ENCODE data around the gene ALDH1A3.

Gene ALDH1A3

GRCh38 chr15:100859970-100860828, 19.4 kb upstream of the ALDH1A3 start:
- no peak for TF ChIP-seq CTCF (conservative IDR thresholded peaks at IDR 0.05; ENCODE audit: low read depth, low read length)
- DNase-seq (ENCODE audit: low read depth), result no peak
- H3K4me3 ChIP-seq (ENCODE audit: low read depth, low read length), result no peak overlapping the region

GRCh38 chr15:100860829-100861510, 18.7 kb upstream of the ALDH1A3 start:
- no peak for TF ChIP-seq CTCF (conservative IDR thresholded peaks at IDR 0.05; ENCODE audit: low read depth, low read length)
- DNase-seq (ENCODE audit: low read depth), result no peak
- no peak overlapping the region for H3K4me3 ChIP-seq (ENCODE audit: low read depth, low read length)

GRCh38 chr15:100861511-100861991, 18.1 kb upstream of the ALDH1A3 start:
- no peak for TF ChIP-seq CTCF (conservative IDR thresholded peaks at IDR 0.05; ENCODE audit: low read depth, low read length)
- DNase-seq (ENCODE audit: low read depth), result no peak
- H3K4me3 ChIP-seq (ENCODE audit: low read depth, low read length), result no peak overlapping the region

GRCh38 chr15:100862162-100862561, 17.5 kb upstream of the ALDH1A3 start:
- no peak for DNase-seq (ENCODE audit: low read depth)
- no peak for TF ChIP-seq CTCF (conservative IDR thresholded peaks at IDR 0.05; ENCODE audit: low read depth, low read length)
- no peak overlapping the region for H3K4me3 ChIP-seq (ENCODE audit: low read depth, low read length)

GRCh38 chr15:100863075-100863795, 16.4 kb upstream of the ALDH1A3 start:
- no peak for TF ChIP-seq CTCF (conservative IDR thresholded peaks at IDR 0.05; ENCODE audit: low read depth, low read length)

GRCh38 chr15:100863796-100864267, 15.8 kb upstream of the ALDH1A3 start:
- H3K4me3 ChIP-seq (ENCODE audit: low read depth, low read length), result no peak overlapping the region
- DNase-seq (ENCODE audit: low read depth), result no peak
- TF ChIP-seq CTCF (conservative IDR thresholded peaks at IDR 0.05; ENCODE audit: low read depth, low read length), result no peak

More at GRCh38 chr15:100863075-100863795, 16.4 kb upstream of the ALDH1A3 start:
- H3K4me3 ChIP-seq (ENCODE audit: low read depth, low read length), result no peak overlapping the region
- no peak for DNase-seq (ENCODE audit: low read depth)

Data from choroid plexus epithelial cell (primary cell).